HepG2 (cell line): Measurements from ENCODE around the gene DCUN1D4. TPM values are rescaled to one million over a fixed set of nuclear protein-coding genes. Genes with fewer than 3 reads are reported as not detected.

Experiments used
- ARID5B ChIP-seq: IDR thresholded peaks from 2 replicates; pipeline ENCODE4 v1.4.0; 2020; ENCODE audit warnings: mild to moderate bottlenecking, missing genetic modification reagents
- CCDC6 ChIP-seq: sonication (generic); formaldehyde crosslinking; IDR thresholded peaks from 2 replicates; pipeline ENCODE4 v1.8.1; 2022; ENCODE audit warnings: mild to moderate bottlenecking, missing genetic modification reagents, moderate library complexity
- CENPT ChIP-seq: sonication (generic); formaldehyde crosslinking; IDR thresholded peaks from 2 replicates; pipeline ENCODE4 v1.8.0; 2022; ENCODE audit warnings: low read depth, mild to moderate bottlenecking, moderate library complexity, missing genetic modification reagents
- CREB3 ChIP-seq: sonication (generic); formaldehyde crosslinking; IDR thresholded peaks from 2 replicates; pipeline ENCODE4 v1.5.0; 2020; ENCODE audit warnings: missing genetic modification reagents
- HIC2 ChIP-seq: sonication (generic); formaldehyde crosslinking; IDR thresholded peaks from 2 replicates; pipeline ENCODE4 v1.9.0; 2022; ENCODE audit warnings: low read depth, missing genetic modification reagents
- KMT2B ChIP-seq: IDR thresholded peaks from 2 replicates; pipeline ENCODE4 v1.6.1; 2016; ENCODE audit warnings: missing genetic modification reagents, missing compliant biosample characterization
- MED13 ChIP-seq: sonication (generic); formaldehyde crosslinking; IDR thresholded peaks from 2 replicates; pipeline ENCODE4 v1.5.0; 2020; ENCODE audit warnings: missing genetic modification reagents
- MXD4 ChIP-seq: IDR thresholded peaks from 2 replicates; pipeline ENCODE4 v1.6.1; 2016; ENCODE audit warnings: mild to moderate bottlenecking, missing biosample characterization, missing genetic modification reagents
- MZF1 ChIP-seq: sonication (generic); formaldehyde crosslinking; IDR thresholded peaks from 2 replicates; pipeline ENCODE4 v1.8.1; 2023; ENCODE audit warnings: mild to moderate bottlenecking, missing genetic modification reagents, borderline replicate concordance
- RAD51 ChIP-seq: fragments of 450-650 bp; IDR thresholded peaks from 2 replicates; pipeline ENCODE4 v1.6.1; 2016; ENCODE audit warnings: borderline replicate concordance
- SP5 ChIP-seq: IDR thresholded peaks from 2 replicates; pipeline ENCODE4 v1.6.1; 2016; ENCODE audit warnings: low read depth, borderline replicate concordance
- TAF1 ChIP-seq: sonication (generic); formaldehyde crosslinking; IDR thresholded peaks from 2 replicates; pipeline ENCODE4 v1.4.0; 2020; ENCODE audit warnings: missing genetic modification reagents
- TBX3 ChIP-seq: fragments of 450-650 bp; IDR thresholded peaks from 2 replicates; pipeline ENCODE4 v1.6.1; 2017; ENCODE audit warnings: antibody characterized with exemption, mild to moderate bottlenecking, inconsistent platforms, borderline replicate concordance
- TCF7 ChIP-seq: sonication (generic); IDR thresholded peaks from 2 replicates; pipeline ENCODE4 v1.6.1; 2016; ENCODE audit warnings: antibody characterized with exemption, low read depth
- TEAD2 ChIP-seq: sonication (generic); formaldehyde crosslinking; IDR thresholded peaks from 2 replicates; pipeline ENCODE4 v1.9.0; 2021; ENCODE audit warnings: missing genetic modification reagents
- TFE3 ChIP-seq: IDR thresholded peaks from 2 replicates; pipeline ENCODE4 v1.6.1; 2016
- ZC3H4 ChIP-seq: sonication (generic); formaldehyde crosslinking; IDR thresholded peaks from 2 replicates; pipeline ENCODE4 v1.4.0; 2020; ENCODE audit warnings: missing genetic modification reagents, borderline replicate concordance
- ZFX ChIP-seq: sonication (generic); formaldehyde crosslinking; IDR thresholded peaks from 2 replicates; pipeline ENCODE4 v1.4.0; 2020; ENCODE audit warnings: mild to moderate bottlenecking, low read depth, missing genetic modification reagents, moderate library complexity
- ZKSCAN1 ChIP-seq: fragments of 150-350 bp; IDR thresholded peaks from 2 replicates; pipeline ENCODE4 v1.6.1; 2014; ENCODE audit warnings: low read length
- ZNF12 ChIP-seq: sonication (generic); formaldehyde crosslinking; IDR thresholded peaks from 2 replicates; pipeline ENCODE4 v1.5.0; 2020; ENCODE audit warnings: missing genetic modification reagents
- ZNF296 ChIP-seq: sonication (generic); formaldehyde crosslinking; conservative IDR thresholded peaks from 2 replicates; pipeline ENCODE4 v1.5.0; 2020; ENCODE audit warnings: mild to moderate bottlenecking, missing genetic modification reagents
- ZNF317 ChIP-seq: sonication (generic); formaldehyde crosslinking; IDR thresholded peaks from 2 replicates; pipeline ENCODE4 v1.5.0; 2020; ENCODE audit warnings: mild to moderate bottlenecking, missing genetic modification reagents
- ZNF772 ChIP-seq: sonication (generic); formaldehyde crosslinking; IDR thresholded peaks from 2 replicates; pipeline ENCODE4 v1.5.0; 2020; ENCODE audit warnings: mild to moderate bottlenecking, missing genetic modification reagents
- ZNF891 ChIP-seq: sonication (generic); formaldehyde crosslinking; IDR thresholded peaks from 2 replicates; pipeline ENCODE4 v1.5.0; 2020; ENCODE audit warnings: mild to moderate bottlenecking, missing genetic modification reagents
- polyA plus RNA-seq, 8 experiments: library from polyadenylated mRNA; depleted of rRNA in 3 of 8; stranded (reverse) in 7 of 8; unstranded in 1 of 8; fragments of >200 nt; fragmentation: Illumina TruSeq in 4 of 8; extraction: Trizol in 4 of 8; gene quantifications; 2 replicates each; pipeline versions ENCODE4 v1.2.1 to v1.2.3, GENCODE V29; 2011 to 2016; ENCODE audit warnings: low read depth in 4 of 8, missing spikeins in 1 of 8, mixed read lengths in 1 of 8; ENCODE audit not compliant: insufficient read depth in 1 of 8
- total RNA-seq, 5 experiments: library from RNA; depleted of rRNA; stranded (reverse); fragments of >200 nt; fragmentation: Illumina TruSeq; extraction: Trizol; gene quantifications; 2 replicates each; pipeline ENCODE4 v1.2.3, GENCODE V29; 2016; ENCODE audit warnings: low read depth in 1 of 5

Gene DCUN1D4
- total and polyA plus RNA-seq, 2 of the 13 experiments (the other 11 are each of a cell fraction or from before 2014, with no cell fraction given): 27.9 to 44.4 TPM

DNA sequence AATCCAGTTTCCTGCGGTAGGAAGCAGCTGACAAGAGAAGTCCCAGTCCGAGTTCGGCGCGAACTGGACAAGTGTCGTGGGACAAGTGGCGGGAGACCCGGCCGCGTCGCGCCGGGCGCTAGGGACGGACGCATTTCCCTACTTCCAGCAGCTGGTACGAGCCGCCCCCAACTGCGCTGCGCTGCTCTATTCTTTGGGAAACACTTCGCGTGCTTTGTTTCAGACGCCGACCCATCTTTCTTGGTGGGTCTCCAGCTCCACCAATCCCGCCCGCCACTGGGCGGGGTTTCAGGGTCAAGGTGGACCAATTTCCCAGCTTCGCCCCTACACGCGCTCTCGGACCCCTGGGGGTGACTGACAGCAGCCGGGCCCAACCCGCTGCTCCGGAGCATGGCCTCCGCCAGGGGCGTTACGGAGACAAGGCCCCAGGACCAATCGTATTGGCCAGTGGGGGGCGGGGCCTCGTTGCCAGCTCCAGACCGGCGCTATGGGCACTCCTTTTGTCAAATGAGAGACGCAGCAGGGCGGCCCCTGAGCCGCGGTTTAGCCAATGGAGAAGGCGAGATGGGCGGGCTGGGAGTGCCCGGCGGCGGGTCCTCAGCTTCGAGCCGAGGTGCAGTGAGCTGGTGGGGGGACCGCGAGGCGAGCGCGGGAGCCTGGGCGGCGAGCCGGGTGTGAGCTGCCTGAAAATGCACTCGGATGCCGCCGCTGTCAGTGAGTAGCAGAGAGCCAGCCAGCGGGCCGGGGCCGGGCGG lies at the start of gene DCUN1D4 (continued):
- no peak for TF ChIP-seq HIC2 (CRISPR knock-in tag)
- TF ChIP-seq ZNF772 (CRISPR knock-in tag): no peak
- TF ChIP-seq CENPT (CRISPR knock-in tag): no peak
- TF ChIP-seq ZNF296 (CRISPR knock-in tag): no peak
- no peak for TF ChIP-seq ZFX
- no peak for TF ChIP-seq MZF1 (CRISPR knock-in tag)
- TF ChIP-seq RAD51: no peak
- no peak; the same call in 1 of the 2 replicates for TF ChIP-seq ARID5B (CRISPR knock-in tag)
- TF ChIP-seq ZNF317: no peak
- TF ChIP-seq TCF7: no peak
- no peak for TF ChIP-seq TBX3
- TF ChIP-seq KMT2B (CRISPR knock-in tag): no peak; the same call in none of the 2 replicates
- TF ChIP-seq ZC3H4 (CRISPR knock-in tag): no peak
- no peak for TF ChIP-seq ZKSCAN1
- peak; percentile 32; the same call in 1 of the 2 replicates for TF ChIP-seq SP5
- TF ChIP-seq CREB3: no peak
- TF ChIP-seq TAF1: peak; percentile 49; the same call in 1 of the 2 replicates
- TF ChIP-seq MXD4 (CRISPR knock-in tag): no peak
- no peak for TF ChIP-seq ZNF12
- TF ChIP-seq TFE3 (CRISPR knock-in tag): no peak
- TF ChIP-seq CCDC6 (CRISPR knock-in tag): no peak
- TF ChIP-seq MED13 (CRISPR knock-in tag): no peak
- TF ChIP-seq TEAD2: no peak
- peak; percentile 14; the same call in 1 of the 2 replicates for TF ChIP-seq ZNF891 (CRISPR knock-in tag)
